ENCODE results near the gene ROR1. TPM values are rescaled to one million over a fixed set of nuclear protein-coding genes. Genes with fewer than 3 reads are reported as not detected.

The ROR1 gene
- polyA plus RNA-seq, 1 experiment: 7.1 TPM

DNA sequence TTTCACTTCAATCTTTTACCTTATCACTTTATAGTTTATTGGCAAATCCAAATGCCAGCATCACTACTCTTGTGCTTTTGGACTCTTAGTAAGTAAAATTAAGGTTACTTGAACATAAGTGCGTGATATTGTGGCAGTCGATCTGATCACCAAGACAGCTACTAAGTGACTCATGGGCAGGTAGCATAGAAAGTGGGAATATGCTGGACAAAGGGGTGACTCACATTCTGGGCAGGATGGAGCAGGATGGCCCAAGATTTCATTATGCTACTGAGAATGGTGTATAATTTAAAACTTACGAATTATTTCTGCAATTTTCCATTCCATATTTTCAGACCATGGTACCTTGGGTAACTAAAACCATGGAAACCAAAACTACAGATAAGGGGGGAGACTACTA lies 120.2 kb downstream of the ROR1 start:
- POLR2A ChIA-PET: no interaction called here
- no peak overlapping the region for H3K4me3 ChIP-seq (ENCODE audit: low read depth, low read length)
- DNase-seq (ENCODE audit: low read depth, low spot score): no peak
- H3K27ac ChIP-seq (ENCODE audit: low read depth, low read length): no peak overlapping the region
- TF ChIP-seq, protein P1, sequence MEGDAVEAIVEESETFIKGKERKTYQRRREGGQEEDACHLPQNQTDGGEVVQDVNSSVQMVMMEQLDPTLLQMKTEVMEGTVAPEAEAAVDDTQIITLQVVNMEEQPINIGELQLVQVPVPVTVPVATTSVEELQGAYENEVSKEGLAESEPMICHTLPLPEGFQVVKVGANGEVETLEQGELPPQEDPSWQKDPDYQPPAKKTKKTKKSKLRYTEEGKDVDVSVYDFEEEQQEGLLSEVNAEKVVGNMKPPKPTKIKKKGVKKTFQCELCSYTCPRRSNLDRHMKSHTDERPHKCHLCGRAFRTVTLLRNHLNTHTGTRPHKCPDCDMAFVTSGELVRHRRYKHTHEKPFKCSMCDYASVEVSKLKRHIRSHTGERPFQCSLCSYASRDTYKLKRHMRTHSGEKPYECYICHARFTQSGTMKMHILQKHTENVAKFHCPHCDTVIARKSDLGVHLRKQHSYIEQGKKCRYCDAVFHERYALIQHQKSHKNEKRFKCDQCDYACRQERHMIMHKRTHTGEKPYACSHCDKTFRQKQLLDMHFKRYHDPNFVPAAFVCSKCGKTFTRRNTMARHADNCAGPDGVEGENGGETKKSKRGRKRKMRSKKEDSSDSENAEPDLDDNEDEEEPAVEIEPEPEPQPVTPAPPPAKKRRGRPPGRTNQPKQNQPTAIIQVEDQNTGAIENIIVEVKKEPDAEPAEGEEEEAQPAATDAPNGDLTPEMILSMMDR (IDR thresholded peaks at IDR 0.05; ENCODE audit: low read depth, low read length): no peak
- CTCF ChIA-PET: interaction anchor here (1.5 kb wide), 1 partner anchor 244 kb away, joined by 3 read pairs; no protein-coding TSS in a partner anchor
- no peaks in the 10 kb centered on the region for H3K9me3 ChIP-seq (ENCODE audit: control insufficient read depth, insufficient read depth, low read length)
- H3K27me3 ChIP-seq (ENCODE audit: control insufficient read depth, insufficient read depth, low read length): no peaks in the 10 kb centered on the region

DNA sequence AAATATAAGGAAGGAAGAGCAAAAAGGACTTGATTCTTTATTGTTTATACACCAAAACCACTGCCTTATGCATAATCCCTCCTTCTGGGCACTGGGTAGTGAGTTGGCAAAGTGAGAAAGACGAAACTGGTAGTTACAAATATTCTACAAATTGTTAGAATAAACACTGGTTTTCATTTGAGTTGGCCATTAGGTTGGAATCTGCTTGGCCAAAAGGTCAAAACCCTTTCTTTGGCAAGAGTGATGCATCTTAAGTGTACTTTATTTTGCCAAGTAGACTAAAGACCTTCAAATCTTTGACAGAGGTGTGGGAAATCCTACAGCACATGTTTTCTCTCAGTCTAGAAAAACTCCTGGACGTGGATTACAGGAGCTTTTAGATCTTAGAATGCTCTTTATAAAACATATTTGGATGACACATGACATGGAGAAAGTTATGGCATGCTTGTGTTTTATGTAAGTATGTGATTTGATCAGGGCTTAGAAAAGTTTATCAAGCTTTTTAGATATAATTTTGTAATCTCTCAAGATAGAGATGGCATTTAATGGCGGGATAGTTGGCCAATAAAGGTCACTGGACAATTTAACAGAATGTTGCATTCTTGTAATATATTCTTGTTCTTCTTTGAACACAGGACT lies 120.9 kb downstream of the ROR1 start:
- TF ChIP-seq, protein P1 (IDR thresholded peaks at IDR 0.05; ENCODE audit: low read depth, low read length): no peak
- Histone ChIP-seq H3K27ac (ENCODE audit: low read depth, low read length) (no peak overlapping the region), H3K27me3 (ENCODE audit: control insufficient read depth, insufficient read depth, low read length) (no peaks in the 10 kb centered on the region), H3K9me3 (ENCODE audit: control insufficient read depth, insufficient read depth, low read length) (no peaks in the 10 kb centered on the region), H3K4me3 (ENCODE audit: low read depth, low read length) (no peak overlapping the region)
- ChIA-PET POLR2A (no interaction called here), CTCF (interaction anchor here (1.5 kb wide), 1 partner anchor 243 kb away, joined by 3 read pairs; no protein-coding TSS in a partner anchor)
- no peak for DNase-seq (ENCODE audit: low read depth, low spot score)

DNA sequence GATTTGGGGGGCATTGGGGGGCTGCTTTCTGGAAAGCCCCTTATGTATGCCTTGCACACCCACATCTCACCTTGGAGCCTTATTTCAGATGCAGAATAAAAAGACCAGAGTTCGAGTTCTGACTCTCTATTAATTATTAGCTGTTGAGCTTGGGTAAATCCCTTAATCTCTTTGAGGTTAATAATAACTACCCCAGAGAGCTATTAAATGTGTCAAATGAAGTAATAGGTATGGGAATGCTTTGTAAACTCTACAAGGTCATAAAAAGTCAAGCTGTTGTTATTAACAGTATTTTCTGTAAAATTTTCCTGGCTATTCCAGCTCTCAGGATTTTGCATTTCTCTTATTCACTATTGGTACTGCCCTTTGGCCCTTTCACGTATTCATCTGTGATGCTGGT lies 122.9 kb downstream of the ROR1 start:
- POLR2A ChIA-PET: no interaction called here
- DNase-seq (ENCODE audit: low read depth, low spot score): no peak
- no peak overlapping the region for H3K27ac ChIP-seq (ENCODE audit: low read depth, low read length)
- CTCF ChIA-PET: interaction anchor here (0.7 to 1.3 kb wide), 2 partner anchors 204 to 240 kb away, joined by 3 to 5 read pairs; no protein-coding TSS in a partner anchor
- H3K9me3 ChIP-seq (ENCODE audit: control insufficient read depth, insufficient read depth, low read length): no peaks in the 10 kb centered on the region
- TF ChIP-seq, protein P1 (IDR thresholded peaks at IDR 0.05; ENCODE audit: low read depth, low read length): no peak
- no peaks in the 10 kb centered on the region for H3K27me3 ChIP-seq (ENCODE audit: control insufficient read depth, insufficient read depth, low read length)
- H3K4me3 ChIP-seq (ENCODE audit: low read depth, low read length): no peak overlapping the region

DNA sequence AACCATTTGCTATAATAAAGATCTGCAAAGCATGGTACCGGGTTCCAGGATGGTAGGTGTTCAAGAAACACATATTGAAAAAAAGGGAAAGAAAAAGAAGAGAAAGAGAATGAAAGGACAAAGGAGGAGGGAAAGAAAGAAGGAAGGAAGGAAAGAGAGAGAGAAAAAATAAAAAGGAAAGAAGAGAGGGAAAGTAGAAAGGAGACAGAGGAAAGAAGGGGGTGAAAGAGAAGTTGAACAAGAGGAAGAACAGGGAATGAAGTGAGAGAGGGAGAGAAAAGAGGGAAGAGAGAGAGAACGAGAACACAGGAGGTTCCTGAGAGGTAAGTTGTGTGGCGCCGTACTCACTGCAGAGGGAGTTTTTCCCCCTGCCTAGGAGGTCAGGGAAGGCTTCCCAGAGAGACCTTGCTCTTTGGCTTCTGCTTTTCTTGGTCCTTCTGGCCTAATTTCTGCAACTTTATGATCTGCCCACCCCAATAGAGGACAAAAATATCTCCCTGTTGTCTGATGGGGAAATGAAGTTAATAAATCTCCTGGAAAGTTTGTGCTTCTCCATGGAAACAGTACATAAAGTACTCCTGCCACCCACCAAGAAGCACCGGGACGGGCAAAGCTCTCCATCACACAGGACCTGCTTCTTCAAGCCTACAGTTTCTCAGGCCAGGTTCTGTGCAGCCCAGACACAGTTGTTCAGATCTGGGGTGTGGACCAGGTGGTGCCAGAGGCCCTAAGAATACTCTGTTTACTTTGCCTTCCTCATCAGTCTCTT lies 124.8 kb downstream of the ROR1 start:
- TF ChIP-seq, protein P1 (IDR thresholded peaks at IDR 0.05; ENCODE audit: low read depth, low read length): no peak
- CTCF ChIA-PET: no interaction called here
- no peaks in the 10 kb centered on the region for H3K27me3 ChIP-seq (ENCODE audit: control insufficient read depth, insufficient read depth, low read length)

DNA sequence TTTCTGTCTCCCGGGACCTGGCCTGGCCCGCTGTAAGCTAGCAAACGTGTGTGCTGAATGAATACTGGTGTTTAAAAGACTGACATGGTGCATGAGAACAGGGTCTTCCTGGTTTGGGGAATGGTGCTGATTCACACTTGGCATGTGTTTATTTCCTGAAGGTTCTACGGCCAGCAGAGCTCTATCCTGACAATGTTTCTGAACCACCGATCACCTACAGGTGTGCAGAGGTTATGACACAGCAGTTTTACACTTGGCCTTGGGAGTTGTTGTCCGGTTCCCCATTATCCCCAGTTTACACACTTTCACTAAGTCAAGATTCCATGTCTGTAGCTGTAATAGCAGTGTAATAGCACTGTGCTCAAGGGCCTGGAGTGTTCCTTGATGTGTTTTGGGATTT lies 127.3 kb downstream of the ROR1 start:
- Histone ChIP-seq H3K27ac (ENCODE audit: low read depth, low read length) (no peak overlapping the region), H3K27me3 (ENCODE audit: control insufficient read depth, insufficient read depth, low read length) (no peaks in the 10 kb centered on the region), H3K4me3 (ENCODE audit: low read depth, low read length) (no peak overlapping the region), H3K9me3 (ENCODE audit: control insufficient read depth, insufficient read depth, low read length) (no peaks in the 10 kb centered on the region)
- POLR2A ChIA-PET: interaction anchor here (0.6 kb wide), 1 partner anchor 153 kb away, joined by 4 read pairs; no protein-coding TSS in a partner anchor
- no peak for DNase-seq (ENCODE audit: low read depth, low spot score)
- TF ChIP-seq, protein P1 (IDR thresholded peaks at IDR 0.05; ENCODE audit: low read depth, low read length): no peak
- CTCF ChIA-PET: interaction anchor here (0.7 to 1.2 kb wide), 2 partner anchors 236 to 1059 kb away, joined by 5 to 6 read pairs; no protein-coding TSS in a partner anchor

More for the DNA sequence above, 124.8 kb downstream of the ROR1 start:
- no peak for DNase-seq (ENCODE audit: low read depth, low spot score)
- Histone ChIP-seq H3K27ac (ENCODE audit: low read depth, low read length) (no peak overlapping the region), H3K9me3 (ENCODE audit: control insufficient read depth, insufficient read depth, low read length) (no peaks in the 10 kb centered on the region), H3K4me3 (ENCODE audit: low read depth, low read length) (no peak overlapping the region)
- POLR2A ChIA-PET: no interaction called here
